Astrocyte (in vitro differentiated cells and primary cell): ENCODE results near the gene BLOC1S5. TPM values are rescaled to one million over a fixed set of nuclear protein-coding genes. Genes with fewer than 3 reads are reported as not detected.
A peak's percentile ranks its signal among the peaks of the same experiment; 100 is the strongest.

ENCODE experiments used
- DNase-seq: peaks from one replicate; pipeline ENCODE4 v3.0.0-alpha.2; 2010; ENCODE audit warnings: low read depth
- FAIRE-seq: peaks from 2 replicates; lab custom pipeline; 2011; peaks lifted over from hg19 to GRCh38; lab: Jason Lieb, UNC
- H2AFZ ChIP-seq: 2 replicates; pipeline ENCODE4 v1.6.0; 2012; ENCODE audit warnings: low read depth, low read length, inconsistent platforms
- H3K27ac ChIP-seq: 2 replicates; pipeline ENCODE4 v1.5.1; 2011; ENCODE audit warnings: low read depth, low read length, inconsistent platforms
- H3K27me3 ChIP-seq: 2 replicates; pipeline ENCODE4 v1.6.0; 2011; ENCODE audit warnings: low read length, inconsistent platforms; ENCODE audit not compliant: insufficient read depth
- H3K36me3 ChIP-seq: 2 replicates; pipeline ENCODE4 v1.5.1; 2011; ENCODE audit warnings: low read length, inconsistent platforms; ENCODE audit not compliant: insufficient read depth
- H3K4me1 ChIP-seq: 2 replicates; pipeline ENCODE4 v1.5.1; 2011; ENCODE audit warnings: low read length, inconsistent platforms; ENCODE audit not compliant: insufficient read depth
- H3K4me2 ChIP-seq: 2 replicates; pipeline ENCODE4 v1.6.0; 2012; ENCODE audit warnings: low read length, inconsistent platforms
- H3K4me3 ChIP-seq: 2 replicates; pipeline ENCODE4 v1.5.1; 2011; ENCODE audit warnings: low read depth, mild to moderate bottlenecking, low read length, inconsistent platforms; ENCODE audit not compliant: insufficient read depth
- H3K79me2 ChIP-seq: 2 replicates; pipeline ENCODE4 v1.6.0; 2012; ENCODE audit warnings: mild to moderate bottlenecking, low read length, inconsistent platforms; ENCODE audit not compliant: insufficient read depth
- H3K9ac ChIP-seq: 2 replicates; pipeline ENCODE4 v1.6.0; 2012; ENCODE audit warnings: mild to moderate bottlenecking, low read length, inconsistent platforms
- H3K9me3 ChIP-seq: 2 replicates; pipeline ENCODE4 v1.5.1; 2012; ENCODE audit warnings: low read depth, mild to moderate bottlenecking, low read length, inconsistent platforms; ENCODE audit not compliant: insufficient read depth
- H4K20me1 ChIP-seq: 2 replicates; pipeline ENCODE4 v1.6.0; 2012; ENCODE audit warnings: low read length, inconsistent platforms; ENCODE audit not compliant: insufficient read depth
- H3K27ac Mint-ChIP-seq: one replicate; pipeline ENCODE4 v1.8.0; 2021; ENCODE audit warnings: mild to moderate bottlenecking, mixed read lengths; ENCODE audit not compliant: unreplicated experiment
- H3K27me3 Mint-ChIP-seq: one replicate; pipeline ENCODE4 v1.8.0; 2021; ENCODE audit warnings: low read depth, mixed read lengths; ENCODE audit not compliant: unreplicated experiment
- H3K36me3 Mint-ChIP-seq: one replicate; pipeline ENCODE4 v1.8.0; 2021; ENCODE audit warnings: low read depth, mixed read lengths; ENCODE audit not compliant: unreplicated experiment
- H3K4me1 Mint-ChIP-seq: one replicate; pipeline ENCODE4 v1.8.0; 2021; ENCODE audit warnings: low read depth, mixed read lengths; ENCODE audit not compliant: unreplicated experiment
- H3K4me3 Mint-ChIP-seq: one replicate; pipeline ENCODE4 v1.8.0; 2021; ENCODE audit warnings: mild to moderate bottlenecking, moderate library complexity, mixed read lengths; ENCODE audit not compliant: unreplicated experiment
- H3K9me3 Mint-ChIP-seq: one replicate; pipeline ENCODE4 v1.8.0; 2021; ENCODE audit warnings: mild to moderate bottlenecking, mixed read lengths; ENCODE audit not compliant: unreplicated experiment
- EZH2 ChIP-seq: IDR thresholded peaks from 2 replicates; pipeline ENCODE4 v1.6.1; 2012; ENCODE audit warnings: mild to moderate bottlenecking, low read length, inconsistent platforms; ENCODE audit not compliant: insufficient read depth
- total RNA-seq: library from RNA; stranded (reverse); gene quantifications from 2 replicates; pipeline ENCODE4 v1.2.1, GENCODE V29; 2021
- TF ChIP-seq, protein P1 (sequence below): IDR thresholded peaks from 2 replicates; pipeline ENCODE4 v1.5.1; 2011; ENCODE audit warnings: low read depth, mild to moderate bottlenecking, inconsistent platforms, low read length, moderate library complexity; ENCODE audit not compliant: insufficient read depth

BLOC1S5 gene
- total RNA-seq, 1 donor from 2014 or later, result 8.2 TPM

DNA sequence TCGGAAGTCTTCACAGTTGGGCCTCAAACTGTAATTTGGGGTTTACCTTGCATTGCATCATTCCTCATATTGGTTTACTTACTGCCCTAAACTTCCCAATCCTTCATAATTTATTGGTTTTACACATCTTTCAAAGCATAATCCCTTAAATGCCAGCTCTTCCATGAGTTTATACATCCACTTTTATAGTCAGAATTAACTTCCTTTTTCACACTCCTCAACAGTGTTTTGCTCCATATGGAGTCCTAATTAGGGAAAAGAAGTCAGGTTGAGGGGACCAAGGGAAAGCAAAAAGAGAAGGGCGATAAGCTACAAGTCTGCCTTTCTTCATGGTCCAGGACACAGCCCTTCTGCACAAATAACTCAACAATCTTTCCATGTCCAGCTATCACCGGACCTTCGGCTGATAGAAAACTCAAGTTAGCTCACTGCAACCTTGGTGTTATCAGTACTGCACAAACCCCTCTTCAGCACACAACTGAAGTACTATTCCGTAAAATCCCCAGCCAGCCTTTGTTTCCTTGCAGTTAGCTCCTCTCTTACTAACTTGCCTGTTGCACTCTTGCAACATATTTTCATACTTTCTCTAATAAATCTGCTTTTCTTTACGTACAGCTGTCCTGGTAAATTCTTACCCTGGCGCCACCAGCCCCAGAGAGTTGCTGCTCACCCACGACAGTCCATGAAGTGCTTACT lies 36.1 kb upstream of the BLOC1S5 start:
- Histone ChIP-seq H4K20me1 (no peaks in the 10 kb centered on the region), H3K27me3 (no peaks in the 10 kb centered on the region), H3K4me2 (peak overlapping the region; percentile 13), H3K4me3 (no peak overlapping the region), H3K4me1 (peaks cover 3% of the 10 kb centered on the region), H2AFZ (no peak overlapping the region), H3K79me2 (peaks cover 53% of the 10 kb centered on the region), H3K36me3 (peaks cover 15% of the 10 kb centered on the region), H3K27ac (no peak overlapping the region), H3K9me3 (no peaks in the 10 kb centered on the region), H3K9ac (no peak overlapping the region)
- Mint-ChIP-seq H3K4me1 (peaks cover 6% of the 10 kb centered on the region), H3K4me3 (peak overlapping the region; percentile 66), H3K27ac (peak overlapping the region; percentile 77), H3K27me3 (no peaks in the 10 kb centered on the region), H3K36me3 (peaks cover 7% of the 10 kb centered on the region), H3K9me3 (no peaks in the 10 kb centered on the region)
- DNase-seq, result no peak
- FAIRE-seq, result no peak
- TF ChIP-seq, protein P1, sequence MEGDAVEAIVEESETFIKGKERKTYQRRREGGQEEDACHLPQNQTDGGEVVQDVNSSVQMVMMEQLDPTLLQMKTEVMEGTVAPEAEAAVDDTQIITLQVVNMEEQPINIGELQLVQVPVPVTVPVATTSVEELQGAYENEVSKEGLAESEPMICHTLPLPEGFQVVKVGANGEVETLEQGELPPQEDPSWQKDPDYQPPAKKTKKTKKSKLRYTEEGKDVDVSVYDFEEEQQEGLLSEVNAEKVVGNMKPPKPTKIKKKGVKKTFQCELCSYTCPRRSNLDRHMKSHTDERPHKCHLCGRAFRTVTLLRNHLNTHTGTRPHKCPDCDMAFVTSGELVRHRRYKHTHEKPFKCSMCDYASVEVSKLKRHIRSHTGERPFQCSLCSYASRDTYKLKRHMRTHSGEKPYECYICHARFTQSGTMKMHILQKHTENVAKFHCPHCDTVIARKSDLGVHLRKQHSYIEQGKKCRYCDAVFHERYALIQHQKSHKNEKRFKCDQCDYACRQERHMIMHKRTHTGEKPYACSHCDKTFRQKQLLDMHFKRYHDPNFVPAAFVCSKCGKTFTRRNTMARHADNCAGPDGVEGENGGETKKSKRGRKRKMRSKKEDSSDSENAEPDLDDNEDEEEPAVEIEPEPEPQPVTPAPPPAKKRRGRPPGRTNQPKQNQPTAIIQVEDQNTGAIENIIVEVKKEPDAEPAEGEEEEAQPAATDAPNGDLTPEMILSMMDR, result no peak
- TF ChIP-seq EZH2, result no peak

DNA sequence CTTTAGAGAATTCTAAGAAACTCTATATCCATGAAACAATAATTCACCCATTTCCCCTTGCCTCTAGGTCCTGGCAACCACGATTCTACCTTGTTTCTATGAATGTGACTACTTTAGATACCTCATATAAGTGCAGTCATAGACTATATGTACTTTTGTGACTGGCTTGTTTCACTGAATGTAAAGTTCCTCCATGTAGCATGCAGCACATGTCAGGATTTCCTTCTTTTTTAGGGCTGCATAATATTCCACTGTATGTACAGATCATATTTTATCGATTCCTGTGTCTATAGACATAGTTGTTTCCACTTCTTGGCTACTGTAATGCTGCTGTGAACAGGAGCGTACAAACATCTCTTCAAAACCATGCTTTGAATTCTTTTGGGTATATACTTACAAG lies 26.5 kb upstream of the BLOC1S5 start:
- peaks cover 39% of the 10 kb centered on the region for H3K36me3 ChIP-seq
- no peak overlapping the region for H2AFZ ChIP-seq
- Mint-ChIP-seq H3K4me3 (no peak overlapping the region), H3K36me3 (peaks cover 40% of the 10 kb centered on the region), H3K27me3 (no peaks in the 10 kb centered on the region), H3K27ac (no peak overlapping the region), H3K9me3 (peaks cover 3% of the 10 kb centered on the region), H3K4me1 (peaks cover 13% of the 10 kb centered on the region)
- no peak overlapping the region for H3K4me3 ChIP-seq
- TF ChIP-seq, protein P1, result no peak
- TF ChIP-seq EZH2, result no peak
- FAIRE-seq (no peak), DNase-seq (no peak)
- no peaks in the 10 kb centered on the region for H4K20me1 ChIP-seq
- no peaks in the 10 kb centered on the region for H3K9me3 ChIP-seq
- peaks cover 5% of the 10 kb centered on the region for H3K4me1 ChIP-seq
- H3K79me2 ChIP-seq, result peaks cover 13% of the 10 kb centered on the region
- H3K27me3 ChIP-seq, result no peaks in the 10 kb centered on the region
- H3K27ac ChIP-seq, result no peak overlapping the region
- H3K4me2 ChIP-seq, result no peak overlapping the region
- no peak overlapping the region for H3K9ac ChIP-seq

GRCh38 chr6:8088886-8089285 lies 24.7 kb upstream of the BLOC1S5 start:
- H3K27me3 Mint-ChIP-seq, result no peaks in the 10 kb centered on the region
- FAIRE-seq, result no peak

More at GRCh38 chr6:8088886-8089285, 24.7 kb upstream of the BLOC1S5 start:
- no peaks in the 10 kb centered on the region for H3K9me3 ChIP-seq
- Mint-ChIP-seq H3K27ac (no peak overlapping the region), H3K4me3 (no peak overlapping the region), H3K36me3 (peaks cover 36% of the 10 kb centered on the region), H3K9me3 (peaks cover 3% of the 10 kb centered on the region), H3K4me1 (peaks cover 26% of the 10 kb centered on the region)
- no peak overlapping the region for H3K9ac ChIP-seq
- H3K27ac ChIP-seq, result no peak overlapping the region
- TF ChIP-seq, protein P1, result no peak
- TF ChIP-seq EZH2, result no peak
- no peak for DNase-seq
- no peak overlapping the region for H2AFZ ChIP-seq
- no peak overlapping the region for H3K4me2 ChIP-seq
- H3K4me3 ChIP-seq, result no peak overlapping the region
- no peaks in the 10 kb centered on the region for H3K27me3 ChIP-seq
- H3K4me1 ChIP-seq, result peaks cover 21% of the 10 kb centered on the region
- no peaks in the 10 kb centered on the region for H4K20me1 ChIP-seq
- peaks cover 34% of the 10 kb centered on the region for H3K36me3 ChIP-seq
- H3K79me2 ChIP-seq, result peaks cover 11% of the 10 kb centered on the region
